H1 (cell line): ENCODE results near the gene LPP. TPM values are rescaled to one million over a fixed set of nuclear protein-coding genes. Genes with fewer than 3 reads are reported as not detected.
A peak's percentile ranks its signal among the peaks of the same experiment; 100 is the strongest.

Experiments used
- CTCF ChIA-PET: fragments of 300-600 bp; sonication (Branson Sonifier 250); formaldehyde crosslinking; loops from one replicate; lab custom pipeline; 2021; ENCODE audit not compliant: partially characterized antibody; lab: Charles Lee
- POLR2A ChIA-PET: fragments of 300-600 bp; sonication (Branson Sonifier 250); formaldehyde crosslinking; loops from one replicate; lab custom pipeline; 2021; ENCODE audit warnings: inconsistent platforms; ENCODE audit not compliant: partially characterized antibody; lab: Charles Lee
- DNase-seq, 2 experiments: peaks; one replicate each; pipeline versions ENCODE4 v3.0.0 to v3.0.0-alpha.2; 2010 to 2022; ENCODE audit warnings: low spot score in 2 of 2, low read depth in 1 of 2, mixed read lengths in 1 of 2
- FAIRE-seq: peaks from 2 replicates; lab custom pipeline; 2011; peaks lifted over from hg19 to GRCh38; lab: Jason Lieb, UNC
- H2AFZ ChIP-seq: 2 replicates; pipeline ENCODE4 v1.8.1; 2012; ENCODE audit warnings: low read length, inconsistent platforms
- H2AK5ac ChIP-seq: 2 replicates; pipeline ENCODE4 v1.6.1; 2013; ENCODE audit warnings: low read depth, low read length
- H2BK120ac ChIP-seq: replicated peaks from 2 replicates; pipeline ENCODE3; 2013; ENCODE audit warnings: low read depth, low read length, inconsistent platforms
- H2BK12ac ChIP-seq: 2 replicates; pipeline ENCODE4 v1.6.1; 2013; ENCODE audit warnings: low read depth, low read length
- H2BK15ac ChIP-seq: 2 replicates; pipeline ENCODE4 v1.6.1; 2013; ENCODE audit warnings: low read length
- H2BK20ac ChIP-seq: 2 replicates; pipeline ENCODE4 v1.6.1; 2013; ENCODE audit warnings: low read length
- H2BK5ac ChIP-seq: 2 replicates; pipeline ENCODE4 v1.6.1; 2013; ENCODE audit warnings: low read depth, low read length
- H3K14ac ChIP-seq: 2 replicates; pipeline ENCODE4 v1.6.1; 2013; ENCODE audit warnings: inconsistent platforms; ENCODE audit not compliant: insufficient read length
- H3K18ac ChIP-seq: 2 replicates; pipeline ENCODE4 v1.6.1; 2013; ENCODE audit warnings: low read length; ENCODE audit errors: extremely low read depth
- H3K23ac ChIP-seq: 2 replicates; pipeline ENCODE4 v1.6.1; 2013; ENCODE audit warnings: inconsistent platforms; ENCODE audit not compliant: insufficient read length
- H3K23me2 ChIP-seq: 2 replicates; pipeline ENCODE4 v1.6.1; 2013; ENCODE audit warnings: low read depth, low read length
- H3K27ac ChIP-seq: 2 replicates; pipeline ENCODE4 v1.6.1; 2011; ENCODE audit warnings: low read depth, low read length, inconsistent platforms
- H3K27me3 ChIP-seq, 4 experiments: replicated peaks in 1 of 4; 1 replicate in 1 of 4; 2 replicates in 3 of 4; pipeline versions ENCODE4 v1.6.1 to v1.8.1; 2011 to 2013; ENCODE audit warnings: low read length in 3 of 4, mild to moderate bottlenecking in 3 of 4, inconsistent platforms in 2 of 4, mixed read lengths in 2 of 4, moderate library complexity in 1 of 4; ENCODE audit not compliant: control insufficient read depth in 3 of 4, insufficient read depth in 3 of 4; ENCODE audit errors: extremely low read depth in 1 of 4
- H3K36me3 ChIP-seq, 4 experiments: 2 replicates each; pipeline versions ENCODE4 v1.6.1 to v1.8.1; 2011 to 2013; ENCODE audit warnings: mild to moderate bottlenecking in 4 of 4, low read length in 3 of 4, moderate library complexity in 2 of 4, control low read depth in 1 of 4, inconsistent platforms in 1 of 4; ENCODE audit not compliant: insufficient read depth in 4 of 4, control insufficient read depth in 2 of 4
- H3K4ac ChIP-seq: replicated peaks from 2 replicates; pipeline ENCODE3; 2013; ENCODE audit warnings: low read length, low read depth, mixed read lengths, inconsistent platforms; ENCODE audit not compliant: insufficient read length
- H3K4me1 ChIP-seq, 4 experiments: replicated peaks in 1 of 4; 1 replicate in 1 of 4; 2 replicates in 3 of 4; pipeline versions ENCODE4 v1.6.1 to v1.8.1; 2011 to 2013; ENCODE audit warnings: low read length in 3 of 4, inconsistent platforms in 2 of 4, mixed read lengths in 1 of 4; ENCODE audit not compliant: insufficient read depth in 4 of 4, control insufficient read depth in 3 of 4
- H3K4me2 ChIP-seq, 2 experiments: 2 replicates each; pipeline versions ENCODE4 v1.6.1 to v1.8.1; 2011 to 2013; ENCODE audit warnings: low read depth in 2 of 2, low read length in 2 of 2, control low read depth in 1 of 2, inconsistent platforms in 1 of 2, mild to moderate bottlenecking in 1 of 2; ENCODE audit not compliant: insufficient read depth in 1 of 2
- H3K4me3 ChIP-seq, 4 experiments: fragments of 200-600, 300-600 bp in 1 of 4; sonication (generic), shearing (Covaris generic), sonication (Bioruptor Twin) in 1 of 4; 2 replicates each; pipeline versions ENCODE4 v1.5.1 to v1.8.1; 2011 to 2016; ENCODE audit warnings: low read length in 4 of 4, low read depth in 3 of 4, control low read depth in 2 of 4, inconsistent platforms in 2 of 4, mild to moderate bottlenecking in 2 of 4, mixed read lengths in 1 of 4, moderate library complexity in 1 of 4; ENCODE audit not compliant: insufficient read depth in 2 of 4; ENCODE audit errors: extremely low read depth in 1 of 4
- H3K56ac ChIP-seq: replicated peaks from 2 replicates; pipeline ENCODE3; 2013; ENCODE audit warnings: low read depth, mild to moderate bottlenecking, mixed read lengths, low read length, inconsistent platforms; ENCODE audit not compliant: insufficient read length
- H3K79me1 ChIP-seq: 2 replicates; pipeline ENCODE4 v1.6.1; 2013; ENCODE audit warnings: low read depth, low read length, control low read depth
- H3K79me2 ChIP-seq, 2 experiments: 2 replicates each; pipeline versions ENCODE4 v1.6.1 to v1.8.1; 2012 to 2013; ENCODE audit warnings: low read length in 2 of 2, mild to moderate bottlenecking in 2 of 2, inconsistent platforms in 1 of 2; ENCODE audit not compliant: insufficient read depth in 2 of 2, control insufficient read depth in 1 of 2
- H3K9ac ChIP-seq, 4 experiments: replicated peaks in 1 of 4; 1 replicate in 1 of 4; 2 replicates in 3 of 4; pipeline versions ENCODE4 v1.6.1 to v1.8.1; 2011 to 2013; ENCODE audit warnings: low read depth in 3 of 4, low read length in 3 of 4, control low read depth in 2 of 4, mild to moderate bottlenecking in 2 of 4, moderate library complexity in 2 of 4, inconsistent platforms in 1 of 4; ENCODE audit errors: extremely low read depth in 1 of 4
- H3K9me3 ChIP-seq, 2 experiments: 2 replicates each; pipeline versions ENCODE4 v1.6.1 to v1.8.1; 2012 to 2013; ENCODE audit warnings: mild to moderate bottlenecking in 2 of 2, moderate library complexity in 2 of 2, control low read depth in 1 of 2, inconsistent platforms in 1 of 2, low read depth in 1 of 2, low read length in 1 of 2, mixed read lengths in 1 of 2; ENCODE audit not compliant: insufficient read depth in 2 of 2
- H4K20me1 ChIP-seq, 2 experiments: replicated peaks in 1 of 2; 2 replicates each; pipeline versions ENCODE3 to v1.8.1; 2011 to 2013; ENCODE audit warnings: inconsistent platforms in 2 of 2, low read length in 2 of 2, mild to moderate bottlenecking in 1 of 2; ENCODE audit not compliant: insufficient read depth in 2 of 2, control insufficient read depth in 1 of 2
- H4K5ac ChIP-seq: 2 replicates; pipeline ENCODE4 v1.6.1; 2013; ENCODE audit warnings: low read length, low read depth, mixed read lengths, inconsistent platforms; ENCODE audit not compliant: insufficient read length
- H4K8ac ChIP-seq: 2 replicates; pipeline ENCODE4 v1.8.0; 2013; ENCODE audit warnings: mild to moderate bottlenecking, moderate library complexity, low read length, inconsistent platforms; ENCODE audit not compliant: insufficient read depth; ENCODE audit errors: extremely low read depth
- H4K91ac ChIP-seq: replicated peaks from 2 replicates; pipeline ENCODE3; 2013; ENCODE audit warnings: low read length, mixed read lengths, inconsistent platforms; ENCODE audit not compliant: insufficient read length
- GABPA ChIP-seq: IDR thresholded peaks from 2 replicates; pipeline ENCODE4 v1.6.1; 2011; ENCODE audit warnings: mild to moderate bottlenecking, low read length, moderate library complexity, borderline replicate concordance; ENCODE audit not compliant: insufficient read depth
- MAX ChIP-seq: IDR thresholded peaks from 2 replicates; pipeline ENCODE4 v1.6.1; 2012; ENCODE audit warnings: inconsistent platforms
- NANOG ChIP-seq: IDR thresholded peaks from 2 replicates; pipeline ENCODE4 v1.6.1; 2011; ENCODE audit warnings: low read length, low read depth, mild to moderate bottlenecking, inconsistent platforms; ENCODE audit not compliant: insufficient read depth, poor library complexity, severe bottlenecking
- RNF2 ChIP-seq: fragments of 200-900, 300-1000 bp; sonication (generic); IDR thresholded peaks from 2 replicates; pipeline ENCODE4 v1.7.1; 2016; ENCODE audit warnings: borderline replicate concordance, low read depth, mild to moderate bottlenecking, antibody characterized with exemption, low read length; ENCODE audit not compliant: poor library complexity, severe bottlenecking; ENCODE audit errors: missing control alignments
- SP4 ChIP-seq: IDR thresholded peaks from 2 replicates; pipeline ENCODE4 v1.6.1; 2012; ENCODE audit warnings: low read length, inconsistent platforms
- SRF ChIP-seq: IDR thresholded peaks from 2 replicates; pipeline ENCODE4 v1.6.1; 2011; ENCODE audit warnings: mild to moderate bottlenecking, low read depth, low read length, moderate library complexity
- TBP ChIP-seq: IDR thresholded peaks from 2 replicates; pipeline ENCODE4 v1.6.1; 2011; ENCODE audit warnings: low read depth, low read length, improper control_type of control experiment
- YY1 ChIP-seq: IDR thresholded peaks from 2 replicates; pipeline ENCODE4 v1.6.1; 2011; ENCODE audit warnings: low read depth, mild to moderate bottlenecking, low read length
- WGBS, 2 experiments: shearing (Covaris generic) in 1 of 2; methylation state at CpG; one replicate each; pipeline versions ENCODE4 v1.1.6 to v1.1.7; 2013 to 2015; ENCODE audit warnings: low lambda C conversion rate in 2 of 2, mixed read lengths in 2 of 2, inconsistent platforms in 1 of 2, low coverage in 1 of 2, missing lambda C conversion rate in 1 of 2; ENCODE audit not compliant: insufficient replicate concordance in 2 of 2, insufficient coverage in 1 of 2, insufficient read length in 1 of 2; ENCODE audit errors: extremely low coverage in 1 of 2, missing lambda C conversion rate in 1 of 2; 5-methylcytosine and 5-hydroxymethylcytosine counted together
- polyA plus RNA-seq, 7 experiments: library from polyadenylated mRNA; depleted of rRNA in 3 of 7; stranded (reverse) in 5 of 7; unstranded in 2 of 7; fragments of >200 nt in 5 of 7; fragments of 200-250 nt in 2 of 7; gene quantifications; 1 replicate in 5 of 7; 2 replicates in 1 of 7; 4 replicates in 1 of 7; pipeline versions ENCODE4 v1.2.1 to v1.2.3, GENCODE V29; 2011 to 2013; ENCODE audit warnings: missing spikeins in 2 of 7, mixed read lengths in 2 of 7
- total RNA-seq: library from RNA; stranded (reverse); fragmentation: NEBNext Ultra II Directional; extraction: Animal tissue kit (Norgen Biotek cat#: 25700); gene quantifications from 2 replicates; pipeline ENCODE4 v1.2.1, GENCODE V29; 2021

Gene LPP
- total and polyA plus RNA-seq, 2 of the 8 experiments (the other 6 are each of a cell fraction or from before 2014, with no cell fraction given), result 10.0 to 53.3 TPM

DNA sequence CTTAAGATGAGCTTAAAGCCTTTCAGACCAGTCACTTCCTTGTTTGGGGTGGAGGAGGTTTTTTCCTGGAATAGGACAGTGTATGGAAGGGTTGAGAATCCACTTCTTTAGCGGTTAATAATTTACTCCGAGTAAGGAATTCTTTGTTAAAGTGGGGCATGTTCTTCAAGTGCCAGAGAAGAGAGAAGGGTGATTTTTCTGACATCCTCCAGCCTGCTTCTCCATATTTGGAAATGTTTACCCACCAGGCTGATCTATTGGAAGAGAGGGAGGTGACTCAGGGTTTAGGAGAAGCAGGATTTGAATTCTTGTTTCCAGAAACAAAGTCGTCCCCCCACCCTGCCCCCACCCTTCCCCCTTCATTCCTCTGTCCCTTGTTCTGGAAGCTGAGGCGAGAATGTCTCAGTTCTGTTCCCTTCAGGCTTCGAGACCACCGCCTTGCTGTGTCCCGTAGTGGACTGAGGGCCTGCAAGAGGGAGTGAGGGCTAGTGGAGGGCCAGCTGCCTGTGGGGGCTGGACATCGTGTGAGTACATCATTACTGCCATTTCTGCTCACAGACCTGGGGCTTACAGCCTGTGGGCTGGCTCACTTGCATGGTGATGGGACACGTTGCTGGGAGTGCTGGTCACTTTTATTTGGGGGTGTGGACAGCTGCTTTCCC, 58.5 kb downstream of the LPP start:
- no peak overlapping the region for H4K8ac ChIP-seq
- 0 out of 2 replicates have a peak overlapping the region, but pooled peaks have one; percentile 8 for H2BK15ac ChIP-seq
- H3K79me1 ChIP-seq, result no peaks in the 10 kb centered on the region; the same call in 1 of the 2 replicates
- H3K4me3 ChIP-seq, result no peak overlapping the region
- DNase-seq (peak in 1 of 2 experiments; percentile 38), FAIRE-seq (no peak)
- H3K9me3 ChIP-seq, result no peaks in the 10 kb centered on the region
- no peak overlapping the region for H2BK120ac ChIP-seq
- H3K4ac ChIP-seq, result peak overlapping the region; percentile 28
- no peak overlapping the region; the same call in 1 of the 2 replicates for H2AK5ac ChIP-seq
- H4K5ac ChIP-seq, result peak overlapping the region; percentile 40
- WGBS, 2 experiments, result 72% methylated on average over 8 of the region's 9 CpGs; no CpG with 5 or more reads in 1 of the 2 experiments
- peak overlapping the region; percentile 91 for H2BK12ac ChIP-seq
- peak overlapping the region in 2 of 4 experiments; percentile 32 to 61; a peak in 2 of 7 replicates for H3K9ac ChIP-seq
- H4K91ac ChIP-seq, result peak overlapping the region; percentile 72
- H3K4me2 ChIP-seq, result peak overlapping the region; percentile 48 to 58; a peak in 3 of 4 replicates
- peaks cover 3 to 14% of the 10 kb centered on the region in 2 experiments; a peak in 2 of 4 replicates for H3K79me2 ChIP-seq
- no peak overlapping the region for H2AFZ ChIP-seq
- H4K20me1 ChIP-seq, result no peaks in the 10 kb centered on the region
- no peak overlapping the region for H2BK20ac ChIP-seq
- no peak overlapping the region for H3K23ac ChIP-seq
- CTCF ChIA-PET, result interaction anchor here (0.7 to 2.9 kb wide), 2 partner anchors 229 to 473 kb away, joined by 3 to 9 read pairs; no protein-coding TSS in a partner anchor
- POLR2A ChIA-PET, result interaction anchor here (1.0 kb wide), 1 partner anchor 59 kb away, joined by 3 read pairs; the partner anchor contains the start of gene LPP
- H3K14ac ChIP-seq, result no peak overlapping the region
- H2BK5ac ChIP-seq, result 0 out of 2 replicates have a peak overlapping the region, but pooled peaks have one; percentile 66
- no peak overlapping the region for H3K56ac ChIP-seq
- no peaks in the 10 kb centered on the region for H3K27me3 ChIP-seq
- H3K4me1 ChIP-seq, result peaks cover 0 to 20% (median 9%) of the 10 kb centered on the region in 4 experiments; a peak in 6 of 7 replicates
- no peaks in the 10 kb centered on the region; the same call in 1 of the 2 replicates for H3K23me2 ChIP-seq
- 0 out of 2 replicates have a peak overlapping the region, but pooled peaks have one; percentile 44 for H3K27ac ChIP-seq
- H3K36me3 ChIP-seq, result no peaks in the 10 kb centered on the region; a peak in 1 of 8 replicates
- peak overlapping the region; percentile 25; the same call in 1 of the 2 replicates for H3K18ac ChIP-seq
- TF ChIP-seq SRF, result peak; percentile 90
- no peak for TF ChIP-seq SP4
- no peak for TF ChIP-seq MAX
- no peak for TF ChIP-seq RNF2
- TF ChIP-seq GABPA, result no peak
- 0 out of 2 replicates have a peak, but pooled peaks have one; percentile 15 for TF ChIP-seq TBP
- no peak for TF ChIP-seq NANOG
- no peak for TF ChIP-seq YY1
